Stimulated activated CD4-positive, alpha-beta T cell treated with anti-CD3 and anti-CD28 coated beads, Interleukin-2, amount 100 ng/mL, for 4 hours (primary cell): ENCODE data around the gene CLSTN2.

Experiments used
- DNase-seq: peaks from one replicate; pipeline ENCODE4 v3.0.0-alpha.2; 2020; ENCODE audit warnings: low read depth

Gene CLSTN2

DNA sequence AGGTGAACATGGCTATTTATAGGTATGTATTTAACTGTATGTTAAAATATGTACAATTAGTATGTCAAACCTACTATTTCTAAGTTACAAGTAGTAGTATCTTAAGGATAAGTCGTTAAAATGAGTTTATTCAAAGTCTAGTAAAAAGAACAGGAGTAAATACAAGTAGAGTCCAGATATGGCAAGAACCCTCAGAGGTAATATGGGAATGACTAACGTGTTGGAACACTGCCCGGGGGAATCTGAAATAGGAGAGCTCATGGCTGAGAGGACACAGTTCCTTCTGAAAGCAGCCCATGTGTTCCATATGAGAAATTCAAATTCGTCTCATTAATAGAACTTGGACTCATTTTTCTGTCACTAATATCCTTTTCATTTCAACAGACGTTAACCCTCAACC lies 158.8 kb downstream of the CLSTN2 start:
- DNase-seq: no peak

DNA sequence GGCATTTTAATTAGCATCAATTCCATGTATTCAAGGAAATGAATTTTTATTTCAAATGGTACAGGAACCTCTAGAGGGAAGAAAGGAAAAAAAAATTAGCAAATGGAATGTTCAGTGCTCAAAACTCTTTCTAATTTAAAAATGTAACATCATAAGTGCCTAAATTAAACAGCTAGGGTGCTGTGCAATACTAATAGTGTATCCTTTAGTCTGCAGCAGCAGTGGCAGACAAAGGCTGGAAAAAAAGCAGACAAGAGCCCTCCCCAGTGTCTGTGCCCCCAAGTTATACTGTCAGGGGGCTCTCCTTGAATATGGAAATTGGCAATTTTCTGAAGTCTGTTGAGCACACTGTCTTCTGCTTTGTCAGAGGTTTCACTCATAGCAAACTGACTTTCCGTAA lies 159.5 kb downstream of the CLSTN2 start:
- DNase-seq: no peak

DNA sequence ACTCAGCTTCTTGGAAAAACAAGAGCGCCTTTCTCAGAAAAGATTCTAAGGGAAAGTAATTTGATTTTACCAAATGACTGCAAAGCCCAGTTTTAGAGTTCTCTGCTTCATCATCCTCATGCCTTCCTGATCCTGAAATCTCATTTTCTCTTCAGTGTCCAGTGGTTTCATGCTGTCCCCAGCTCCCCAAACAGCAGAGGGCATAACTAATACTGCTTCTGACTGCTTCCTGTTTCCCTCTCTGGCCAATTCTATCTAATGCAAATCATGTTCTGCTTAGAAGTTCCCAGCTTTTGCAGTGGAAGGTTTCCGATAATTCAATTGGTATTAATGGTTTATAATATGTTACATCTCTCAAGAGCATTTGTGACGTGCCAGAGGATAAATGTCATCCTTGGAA lies 161.1 kb downstream of the CLSTN2 start:
- DNase-seq: no peak

DNA sequence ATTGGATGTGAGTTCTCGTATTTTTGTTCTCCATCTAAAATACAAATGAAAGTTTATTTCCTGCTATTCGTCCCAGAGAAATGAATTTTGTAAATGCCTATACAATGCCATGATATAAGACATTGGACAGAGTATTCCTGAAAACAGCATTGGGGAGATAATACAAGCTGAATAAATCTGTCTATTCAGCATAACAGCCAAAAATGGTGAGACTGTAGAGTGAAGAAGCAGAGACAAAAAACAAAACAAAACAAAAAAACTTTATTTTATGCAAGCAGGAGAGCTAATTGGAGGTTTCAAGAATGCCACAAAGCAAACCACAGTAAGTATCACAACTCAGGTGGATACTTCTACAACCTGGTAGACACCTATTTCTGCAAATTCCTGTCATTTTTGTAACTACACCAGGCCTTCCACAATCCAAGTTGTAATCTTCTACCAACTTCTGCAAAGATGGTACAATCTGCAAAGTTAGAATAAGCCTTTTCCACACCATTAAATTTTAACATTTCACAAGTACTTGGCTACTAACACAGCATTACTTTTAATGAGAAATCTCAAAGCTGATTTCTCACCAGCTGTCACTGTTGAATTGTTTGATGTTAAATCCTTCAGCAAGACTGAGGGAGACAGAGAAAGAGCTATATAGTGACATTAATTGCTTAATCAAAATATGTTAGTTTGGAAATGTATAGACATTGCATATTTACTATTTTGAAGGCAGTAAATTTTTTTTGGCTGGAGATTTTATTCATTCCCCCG lies 163.1 kb downstream of the CLSTN2 start:
- no peak for DNase-seq

DNA sequence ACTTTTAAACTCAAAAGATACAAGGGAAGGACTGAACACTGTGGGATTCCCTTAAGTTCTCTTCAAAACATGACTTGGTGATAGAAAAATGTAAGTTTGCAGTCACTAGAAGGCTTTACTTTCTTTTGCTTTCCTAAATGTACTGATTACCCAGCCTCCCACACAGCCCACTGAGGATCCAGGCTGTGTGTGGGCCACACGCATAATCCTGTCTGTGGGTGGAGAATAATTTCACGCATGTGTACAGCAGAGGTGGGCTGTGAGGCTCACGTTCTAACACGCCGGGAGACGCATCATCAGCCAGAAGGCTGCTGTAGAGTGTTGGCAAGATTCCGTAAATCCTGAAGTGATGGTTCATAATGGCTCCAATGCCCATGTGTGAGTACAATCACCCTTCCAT lies 165.5 kb downstream of the CLSTN2 start:
- DNase-seq: no peak

DNA sequence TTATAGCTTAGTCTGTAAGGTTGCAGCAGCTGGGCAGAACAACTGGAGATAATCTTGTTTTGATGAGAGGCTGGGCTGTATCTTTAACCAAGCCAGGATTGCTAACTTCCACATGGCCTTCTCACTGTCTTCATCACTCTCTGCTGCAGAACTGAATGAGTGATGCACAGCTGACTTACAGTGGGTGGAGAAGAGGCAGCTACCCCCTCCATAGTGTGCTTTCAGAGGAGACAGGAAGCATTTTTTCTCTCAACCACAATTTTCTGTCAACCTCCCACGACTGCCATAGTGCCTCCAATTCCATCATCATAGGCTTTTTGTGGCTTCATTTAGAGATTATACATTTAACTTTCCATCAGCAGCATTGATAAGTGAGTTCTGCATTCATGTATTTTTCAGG lies 168.2 kb downstream of the CLSTN2 start:
- no peak for DNase-seq

DNA sequence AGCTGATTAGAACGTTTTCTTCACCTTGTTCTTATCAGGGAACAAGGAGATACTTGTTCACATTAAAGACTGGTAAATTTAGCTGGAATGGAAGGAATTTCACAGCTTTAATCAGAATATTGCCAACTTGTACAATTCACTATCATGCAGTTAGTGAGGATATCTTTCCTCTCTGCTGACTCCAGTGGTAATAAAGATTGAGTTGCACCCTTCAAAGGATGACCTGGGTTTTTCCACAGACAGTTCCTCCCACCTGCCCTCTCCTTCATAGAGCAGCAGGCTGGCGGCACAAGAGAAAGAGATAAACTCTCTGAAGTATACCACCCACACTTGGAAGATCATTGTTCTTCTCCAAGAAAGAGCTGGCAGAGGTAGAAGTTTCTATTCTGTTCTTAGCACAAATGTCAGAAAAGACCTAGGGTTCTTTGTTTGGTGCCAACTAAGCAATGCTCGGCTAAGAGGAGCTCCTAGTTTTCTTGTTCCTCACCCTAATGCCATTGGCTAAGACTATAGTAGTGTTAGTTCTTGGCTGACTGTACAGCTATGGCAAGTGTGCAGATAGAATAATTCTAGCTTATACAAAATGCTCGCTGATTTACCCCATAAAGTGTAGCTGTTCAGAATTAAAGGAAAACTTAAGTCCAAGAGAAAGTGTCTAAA lies 169.1 kb downstream of the CLSTN2 start:
- DNase-seq: no peak

DNA sequence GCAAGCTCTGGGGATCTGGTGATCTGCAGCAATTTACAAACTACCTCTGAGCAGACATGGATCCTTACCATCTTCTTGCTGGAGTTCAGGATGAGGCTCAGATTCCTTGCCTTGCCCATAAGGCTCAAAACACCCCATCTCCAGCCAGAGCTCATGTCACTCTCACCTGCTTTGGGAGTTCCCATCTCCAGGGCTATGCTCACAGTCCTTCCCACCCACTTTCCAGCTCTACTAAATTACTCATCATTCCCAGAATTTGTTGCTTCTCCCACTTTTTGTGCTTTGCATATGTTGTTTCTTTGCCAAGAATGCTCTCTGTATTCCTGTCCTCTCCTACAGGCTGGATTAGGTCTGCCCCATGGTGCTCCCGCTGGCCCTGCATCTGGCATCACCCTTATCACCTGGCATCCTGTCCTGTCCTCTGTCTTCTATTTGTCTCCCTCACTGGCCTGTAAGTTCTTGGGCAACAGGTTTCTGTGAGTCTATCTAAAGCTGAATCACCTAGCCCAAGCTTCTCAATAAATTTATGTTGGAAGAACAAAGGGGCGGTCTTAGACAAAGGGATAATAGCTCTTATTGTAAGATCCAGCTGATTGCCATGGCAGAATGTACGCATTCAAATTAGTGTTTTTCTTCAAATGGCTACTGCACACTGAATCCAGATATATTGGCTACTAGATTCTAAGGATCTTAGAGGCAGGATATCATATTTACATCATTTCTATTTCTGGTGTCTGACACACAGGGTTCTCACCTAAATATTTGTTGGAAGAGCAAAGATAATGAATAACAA lies 179.2 kb downstream of the CLSTN2 start:
- no peak for DNase-seq

DNA sequence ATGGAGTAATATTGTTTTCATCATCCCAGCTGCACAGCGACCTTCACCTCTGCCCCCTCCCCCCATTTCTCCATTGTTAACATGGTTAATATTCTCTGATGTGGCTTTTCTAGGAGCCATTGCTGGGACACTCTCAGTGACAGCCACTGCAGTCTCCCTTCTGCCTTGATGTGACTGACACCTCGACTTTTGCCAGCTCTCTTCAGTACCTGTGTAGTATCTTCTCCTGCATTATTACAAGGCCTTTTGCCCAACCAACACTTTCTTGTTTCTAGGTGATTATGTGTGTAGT lies 179.8 kb downstream of the CLSTN2 start:
- DNase-seq: no peak

DNA sequence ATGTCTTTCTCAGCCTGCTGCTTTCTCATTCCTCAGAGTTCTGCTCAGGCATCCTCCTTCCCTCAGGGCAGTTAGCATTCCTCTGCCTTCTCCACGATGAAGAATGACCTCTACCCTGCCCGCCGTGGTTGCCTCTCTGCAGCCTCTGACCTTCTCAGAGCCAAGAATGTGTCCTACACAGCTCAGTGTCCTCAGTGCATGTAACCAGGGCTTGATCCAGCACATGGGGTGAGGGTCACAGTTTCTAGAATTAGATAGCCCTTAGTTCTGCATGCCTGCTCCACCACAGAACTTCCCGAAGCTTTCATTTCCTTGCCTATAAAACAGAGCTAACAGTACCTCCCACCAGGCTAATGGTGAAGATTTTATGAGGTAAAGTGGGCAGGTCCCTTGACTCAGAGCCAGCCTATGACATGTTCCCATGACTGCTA lies 182.1 kb downstream of the CLSTN2 start:
- DNase-seq: no peak

DNA sequence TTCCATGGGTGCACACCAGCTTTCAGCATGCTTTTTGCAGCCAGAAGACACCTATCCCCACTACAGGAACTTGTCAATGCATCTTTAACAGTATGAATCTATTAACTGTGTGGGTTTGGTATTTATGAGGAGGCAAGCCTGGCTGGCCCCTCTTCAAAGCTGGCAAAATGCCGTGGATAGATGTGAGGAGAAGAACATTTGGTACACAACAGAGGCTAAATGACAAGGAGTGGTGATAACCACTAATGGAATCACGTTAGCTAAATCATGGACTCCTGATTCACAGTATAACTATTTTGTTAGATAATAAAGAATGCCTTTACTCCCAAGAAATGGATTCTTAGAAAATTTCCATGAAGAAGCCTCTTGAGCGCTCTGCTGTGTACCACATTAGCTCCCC lies 187.2 kb downstream of the CLSTN2 start:
- no peak for DNase-seq

DNA sequence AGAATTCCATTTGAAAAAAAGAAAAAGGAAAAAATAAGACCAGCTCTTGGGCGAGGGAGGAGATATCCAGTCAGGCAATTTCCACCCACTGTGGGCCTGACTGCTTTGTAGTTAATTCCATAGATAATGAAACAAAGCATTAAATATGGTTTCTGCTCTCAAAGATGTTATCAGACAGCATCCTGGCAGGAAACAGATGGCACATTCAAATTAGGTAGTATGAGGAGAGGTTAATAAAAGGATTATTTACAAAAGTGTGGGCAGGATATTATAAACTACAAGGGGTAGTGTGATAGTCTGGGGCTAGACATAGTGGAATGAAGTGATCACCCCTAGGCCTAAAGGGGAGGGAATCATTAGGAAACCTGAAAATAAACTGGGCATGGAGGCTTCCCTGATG lies 193.2 kb downstream of the CLSTN2 start:
- no peak for DNase-seq

DNA sequence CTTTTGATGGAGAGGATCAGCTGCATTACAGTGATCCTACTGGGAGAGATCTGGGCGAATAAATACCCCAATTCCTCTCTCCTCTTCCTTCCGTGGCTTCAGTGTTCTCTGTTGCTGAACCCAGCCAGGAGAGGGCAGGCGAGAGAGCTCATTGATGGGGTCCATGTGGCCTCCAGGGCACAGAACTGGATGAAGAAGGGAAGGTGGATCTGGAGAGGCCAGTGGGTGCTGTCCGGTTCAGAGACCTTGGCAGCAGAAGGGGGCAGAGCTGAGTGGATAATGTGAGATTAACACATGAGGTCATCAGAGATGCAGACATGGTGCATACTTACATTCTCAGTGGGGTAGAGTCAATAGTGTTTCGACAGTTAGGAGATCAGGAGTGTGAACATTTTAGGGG lies 193.6 kb downstream of the CLSTN2 start:
- no peak for DNase-seq

DNA sequence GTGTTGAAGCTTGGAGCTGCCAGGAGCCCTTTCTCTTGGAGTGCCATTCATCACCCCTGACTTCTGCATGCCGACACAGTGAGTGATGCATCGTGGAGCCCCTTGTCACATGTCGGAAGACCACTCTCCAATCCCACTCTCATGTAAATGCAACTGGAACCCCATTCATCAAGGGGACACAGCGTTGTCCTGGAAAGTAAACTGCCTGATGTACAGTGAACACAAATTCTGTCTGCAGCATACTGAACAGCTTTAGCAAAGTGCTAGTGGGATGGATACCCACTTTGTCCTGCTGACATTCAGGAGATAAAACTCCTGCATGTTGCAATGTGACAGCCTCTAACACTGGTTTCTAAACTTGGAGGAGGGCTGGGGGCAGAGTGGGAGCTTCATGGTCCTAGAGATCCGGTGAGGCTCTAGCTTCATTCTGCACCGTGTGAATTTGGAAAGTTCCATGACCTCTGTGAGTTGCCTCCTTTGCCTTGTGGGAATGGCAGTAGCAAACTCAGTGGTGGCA lies 194.8 kb downstream of the CLSTN2 start:
- no peak for DNase-seq

DNA sequence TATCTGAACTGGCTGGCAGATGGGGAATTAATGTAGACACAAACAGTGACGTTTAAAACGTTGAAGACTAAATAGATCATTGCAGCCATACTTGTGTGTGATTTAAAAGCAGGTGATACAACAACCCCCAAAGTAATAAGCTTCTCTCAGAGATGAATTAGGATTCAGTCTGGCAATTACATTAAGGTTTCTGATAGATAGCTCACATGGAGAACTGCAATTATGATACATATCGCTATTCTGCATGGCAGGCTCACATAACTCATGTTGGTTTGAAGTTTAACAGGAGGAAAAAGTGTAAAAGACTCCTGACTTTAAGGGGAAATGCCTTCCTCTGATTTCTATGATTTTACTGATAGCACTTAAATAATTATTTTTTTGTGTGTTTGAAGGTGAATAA lies 196.9 kb downstream of the CLSTN2 start:
- no peak for DNase-seq

DNA sequence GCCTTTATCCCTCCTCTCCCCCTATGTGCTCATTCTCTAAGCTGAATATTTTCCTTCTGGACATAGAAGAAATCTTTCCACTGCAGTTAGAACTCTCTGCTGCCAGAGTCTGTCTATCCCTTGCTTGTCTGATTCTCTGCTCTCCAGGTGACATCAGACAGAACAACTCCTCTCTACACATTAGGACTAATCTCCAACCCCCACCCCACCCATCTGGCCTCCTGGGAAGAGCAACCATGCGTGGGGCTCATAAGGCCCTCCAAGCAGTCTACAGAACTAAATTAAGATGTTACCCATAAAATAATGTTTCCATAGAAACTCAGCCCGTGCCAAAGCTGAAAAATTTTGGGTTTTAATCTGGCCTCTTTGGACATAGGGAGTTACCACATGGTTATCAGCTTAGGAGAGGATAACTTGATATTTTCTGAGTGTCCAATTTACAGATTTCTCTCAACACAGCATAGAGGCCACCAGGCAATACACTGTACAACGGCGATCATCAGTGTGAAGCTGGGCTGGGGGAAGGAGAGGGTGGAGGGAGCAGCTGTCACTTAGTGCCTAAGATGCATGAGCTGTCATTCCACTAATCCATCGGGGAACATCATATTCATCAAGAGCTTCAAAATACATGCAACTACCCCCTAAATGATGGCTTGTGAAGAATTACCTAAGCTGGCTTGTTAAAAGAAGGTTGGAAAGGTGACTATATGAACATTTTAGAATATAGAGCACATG lies 199.4 kb downstream of the CLSTN2 start:
- no peak for DNase-seq

DNA sequence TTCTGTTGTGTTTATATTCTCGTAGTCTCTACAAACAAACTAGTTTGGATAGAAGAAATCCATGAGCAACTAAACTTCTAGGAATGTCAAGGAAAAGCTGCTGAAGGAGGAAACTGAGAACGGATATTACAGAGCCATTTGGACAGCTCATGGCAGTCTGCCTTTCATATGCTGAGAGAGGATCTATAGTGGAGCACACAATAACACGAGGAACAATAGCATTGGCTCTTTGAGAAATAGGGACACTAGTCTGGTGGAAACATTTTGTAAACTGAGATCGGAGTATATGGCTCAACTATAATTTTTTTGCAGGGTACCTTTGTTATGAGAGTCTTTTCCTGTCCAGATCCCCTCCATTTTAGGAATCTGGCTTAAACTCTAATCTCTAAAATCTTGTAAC lies 200.5 kb downstream of the CLSTN2 start:
- DNase-seq: no peak

DNA sequence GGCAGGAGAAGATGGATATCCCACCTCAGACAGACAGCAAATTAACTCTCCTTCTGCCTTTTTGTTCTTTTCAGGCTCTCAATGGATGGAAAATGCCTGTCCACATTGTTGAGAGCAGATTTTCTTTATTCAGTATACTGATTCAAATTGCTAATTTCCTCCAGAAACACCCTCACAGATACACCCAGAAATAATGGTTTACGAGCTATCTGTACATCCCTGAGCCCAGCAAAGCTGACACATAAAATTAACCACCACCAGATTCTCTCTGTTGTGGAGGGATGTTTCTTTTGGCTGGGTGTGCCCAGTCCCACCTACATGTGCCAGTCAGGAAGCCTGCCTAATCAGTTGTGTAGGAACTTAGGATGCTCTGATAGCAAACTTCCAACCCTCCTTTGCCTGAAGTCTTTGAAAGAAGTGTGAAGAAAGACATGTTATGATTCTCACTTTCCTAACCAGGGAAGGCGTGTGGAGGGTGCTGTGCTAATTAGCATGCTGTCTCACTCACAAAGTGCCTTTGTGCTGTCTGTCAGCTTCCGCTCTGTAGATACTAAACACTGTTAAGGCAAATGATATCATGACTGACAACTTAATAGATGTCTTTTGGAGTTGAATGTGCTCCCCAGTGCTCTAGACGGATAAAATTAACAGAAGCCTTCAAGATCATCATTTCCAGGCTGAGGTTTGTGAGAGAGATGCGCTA lies 208.5 kb downstream of the CLSTN2 start:
- no peak for DNase-seq

DNA sequence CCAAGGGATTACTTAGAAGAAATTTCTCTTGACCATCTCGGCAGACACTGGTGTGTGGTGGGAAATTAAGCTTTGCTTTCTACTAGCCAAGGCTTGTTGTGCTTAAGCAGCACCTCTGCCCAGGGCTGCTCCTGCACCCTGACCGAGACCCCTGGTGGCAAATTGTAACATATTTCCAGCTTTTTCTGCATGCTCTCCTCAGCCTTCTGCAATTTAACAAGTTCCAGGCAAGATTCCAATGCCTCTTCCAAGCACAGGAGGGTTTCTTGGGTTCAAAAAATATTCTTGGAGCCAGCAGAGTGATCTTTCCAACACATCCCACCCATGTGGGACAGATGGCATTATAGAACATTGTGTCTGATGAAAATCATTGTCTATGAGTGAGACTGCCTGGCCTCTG lies 210.5 kb downstream of the CLSTN2 start:
- no peak for DNase-seq

DNA sequence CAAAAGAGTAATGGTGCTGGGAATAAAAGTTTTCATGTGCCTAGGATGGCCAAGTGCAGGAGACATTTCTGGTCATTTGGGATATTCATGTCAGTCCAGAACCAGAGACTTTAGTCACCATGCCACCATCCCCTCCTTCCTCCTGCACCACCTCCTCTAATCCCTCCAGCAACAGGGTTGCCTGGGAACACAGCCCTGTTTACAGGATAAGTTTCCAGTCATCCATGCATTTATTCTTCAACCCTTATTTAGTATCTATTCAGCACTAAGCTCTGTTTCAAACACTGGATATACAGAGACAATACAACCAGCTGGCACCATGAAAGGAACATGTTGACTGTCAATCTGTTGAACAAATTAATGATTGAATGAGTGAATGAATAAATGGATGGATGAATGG lies 211.7 kb downstream of the CLSTN2 start:
- DNase-seq: no peak

DNA sequence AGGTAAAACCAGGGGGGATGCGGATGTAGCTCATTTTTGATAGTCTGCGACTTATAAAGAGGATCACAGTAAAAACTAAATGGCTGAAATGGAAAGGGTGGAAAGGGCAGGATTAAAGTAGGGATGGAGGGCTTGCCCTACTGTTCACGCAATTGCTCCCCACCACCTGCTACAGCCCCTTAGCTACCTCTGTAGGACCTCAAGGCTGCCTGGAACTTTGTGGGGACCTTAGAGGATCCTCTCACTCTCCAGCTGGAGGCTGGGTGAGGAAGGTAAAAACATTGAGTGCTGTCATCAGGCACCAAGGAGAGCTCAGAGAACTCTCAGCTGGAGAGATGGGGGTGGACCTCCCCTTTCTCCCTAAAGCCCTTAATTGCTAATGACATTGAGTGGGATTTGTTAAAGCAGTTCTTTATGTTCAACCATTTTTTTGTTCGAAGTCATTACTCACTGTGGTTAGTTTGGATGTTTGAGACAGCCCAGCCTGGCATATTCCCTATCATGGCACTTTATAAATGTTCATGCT lies 213.0 kb downstream of the CLSTN2 start:
- no peak for DNase-seq
